GM19099 (cell line): Measurements from ENCODE around the gene PROSER2.

Experiments used
- POLR2A ChIP-seq: IDR thresholded peaks from 3 replicates; pipeline ENCODE4 v1.6.1; 2011; ENCODE audit warnings: low read depth; ENCODE audit not compliant: insufficient read length; ENCODE audit errors: extremely low read depth

The PROSER2 gene

GRCh38 chr10:11879387-11880094, 56.4 kb downstream of the PROSER2 start:
- TF ChIP-seq POLR2A, result no peak

GRCh38 chr10:11880151-11881029, 57.2 kb downstream of the PROSER2 start:
- TF ChIP-seq POLR2A, result no peak

GRCh38 chr10:11881030-11881476, 57.9 kb downstream of the PROSER2 start:
- no peak for TF ChIP-seq POLR2A

- TF ChIP-seq POLR2A, result no peak
Measured at GRCh38 chr10:11881477-11882417, 58.6 kb downstream of the PROSER2 start.

DNA sequence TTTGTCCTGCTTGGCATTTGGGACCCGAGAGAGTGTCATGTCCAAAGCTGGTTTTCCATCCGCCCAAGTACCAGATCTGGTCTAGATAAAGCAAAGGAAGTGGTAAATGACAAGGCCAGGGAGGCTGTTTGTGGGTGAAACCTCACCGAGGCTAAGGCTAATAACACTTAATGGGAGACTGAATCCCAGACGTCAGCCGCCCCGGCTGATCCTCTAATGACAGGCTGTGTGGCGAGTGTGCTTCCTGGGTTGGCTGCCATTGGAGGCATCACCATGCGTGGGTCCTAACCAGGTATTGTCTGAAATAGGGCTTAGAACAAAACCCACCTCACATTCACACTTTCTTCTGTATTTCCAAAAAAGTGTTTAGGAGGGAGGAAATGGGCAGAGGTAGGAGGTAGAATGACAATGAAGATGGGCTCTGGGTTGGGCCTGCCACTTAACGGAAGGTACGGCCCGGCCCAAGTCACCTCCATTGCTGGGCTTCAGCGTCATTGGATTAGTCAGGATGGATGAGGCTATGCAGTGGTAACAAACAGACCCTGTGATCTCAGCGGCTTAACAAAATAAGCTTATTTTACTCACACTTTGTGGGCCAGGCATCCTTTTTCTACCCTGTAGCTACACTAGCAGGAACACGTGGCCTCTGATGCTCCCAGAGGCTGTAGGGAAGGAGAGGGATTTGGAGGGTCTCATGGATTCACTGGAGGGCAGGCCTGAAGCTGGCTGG, 59.7 kb downstream of the PROSER2 start:
- TF ChIP-seq POLR2A, result no peak

GRCh38 chr10:11884706-11885423, 61.7 kb downstream of the PROSER2 start:
- no peak for TF ChIP-seq POLR2A

- no peak for TF ChIP-seq POLR2A
Measured at GRCh38 chr10:11885437-11886137, 62.4 kb downstream of the PROSER2 start.

DNA sequence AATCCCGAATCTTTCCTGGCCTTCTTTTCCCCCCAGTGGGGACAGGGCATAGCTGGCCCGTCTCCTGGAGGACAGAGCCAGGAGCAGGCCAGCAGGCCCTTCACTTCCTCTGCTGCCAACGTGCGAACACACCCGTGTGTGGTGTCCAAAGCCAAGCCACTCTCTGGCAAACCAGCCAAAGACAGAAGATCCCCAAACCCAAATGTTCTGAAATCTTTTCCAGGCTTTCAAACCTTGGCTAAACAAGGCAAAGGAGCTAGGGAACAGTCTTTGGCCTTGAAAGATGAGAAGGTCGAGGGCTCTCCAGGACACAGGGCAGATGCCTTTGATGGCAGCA, 63.0 kb downstream of the PROSER2 start:
- TF ChIP-seq POLR2A, result no peak

GRCh38 chr10:11886851-11887250, 63.7 kb downstream of the PROSER2 start:
- TF ChIP-seq POLR2A, result no peak

DNA sequence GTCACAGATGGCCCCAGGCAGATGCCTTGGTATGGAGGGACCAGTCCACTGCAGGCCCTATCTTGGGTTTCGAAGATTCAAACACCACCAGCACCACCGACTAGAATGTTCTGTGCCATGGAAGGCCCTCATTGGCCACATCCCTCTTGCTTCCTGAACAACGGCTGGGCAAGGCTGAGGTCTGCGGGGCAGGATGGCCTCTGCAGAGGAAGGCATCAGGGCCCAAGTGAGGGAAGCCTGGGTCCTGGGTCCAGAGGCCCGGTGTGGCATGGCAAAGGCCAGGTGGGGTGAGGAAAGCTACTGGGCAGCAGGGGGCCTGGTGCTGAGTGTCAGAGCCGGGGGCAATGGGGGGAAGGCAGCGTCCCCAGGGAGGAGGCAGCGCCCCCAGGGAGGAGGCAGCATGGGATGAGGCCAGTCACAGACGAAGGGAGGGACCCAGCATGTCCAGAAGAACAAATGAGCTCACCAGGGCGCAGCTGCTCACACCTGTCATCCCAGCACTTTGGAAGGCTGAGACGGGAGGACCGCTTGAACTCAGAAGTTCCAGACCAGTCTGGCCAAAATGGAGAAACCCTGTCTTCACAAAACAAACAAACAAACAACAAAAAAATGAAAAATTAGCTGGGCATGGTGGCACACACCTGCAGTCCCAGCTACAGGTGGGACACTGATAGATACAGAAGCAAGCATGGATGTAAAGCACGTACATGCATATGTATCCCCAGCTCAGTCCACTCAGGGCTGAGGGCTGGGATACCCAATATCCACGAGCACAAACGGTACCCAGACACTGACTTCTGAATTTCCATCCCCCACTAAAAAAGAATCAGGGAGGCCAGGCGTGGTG, 64.4 kb downstream of the PROSER2 start:
- TF ChIP-seq POLR2A, result no peak

- TF ChIP-seq POLR2A, result no peak
Measured at GRCh38 chr10:11891776-11892486, 68.8 kb downstream of the PROSER2 start.
